GM18508 (cell line): ENCODE data around the gene CEP131.

Experiments used
- ATAC-seq: cut with Tn5 transposase; IDR thresholded peaks from one replicate; pipeline ENCODE4 v1.9.1; 2021; ENCODE audit warnings: moderate number of reproducible peaks; ENCODE audit not compliant: insufficient read depth, unreplicated experiment

CEP131 gene

DNA sequence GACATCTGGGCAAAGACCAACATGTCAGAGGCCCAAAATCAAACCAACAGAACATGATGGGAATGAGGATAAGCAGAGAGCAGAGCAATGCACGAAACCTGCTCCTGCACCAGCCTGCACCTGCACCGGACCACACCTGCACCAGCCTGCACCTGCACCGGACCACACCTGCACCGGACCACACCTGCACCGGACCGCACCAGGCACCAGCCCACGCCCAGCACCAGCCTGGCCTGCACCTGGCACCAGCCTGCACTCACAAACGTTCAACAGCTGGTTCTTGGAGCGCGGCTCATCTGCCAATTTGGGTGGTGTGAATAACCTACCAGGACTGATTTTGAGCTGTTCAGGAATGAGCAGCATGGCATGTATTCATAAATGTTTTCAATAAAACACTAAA is 18.2 kb downstream of the CEP131 start:
- ATAC-seq, result no peak

DNA sequence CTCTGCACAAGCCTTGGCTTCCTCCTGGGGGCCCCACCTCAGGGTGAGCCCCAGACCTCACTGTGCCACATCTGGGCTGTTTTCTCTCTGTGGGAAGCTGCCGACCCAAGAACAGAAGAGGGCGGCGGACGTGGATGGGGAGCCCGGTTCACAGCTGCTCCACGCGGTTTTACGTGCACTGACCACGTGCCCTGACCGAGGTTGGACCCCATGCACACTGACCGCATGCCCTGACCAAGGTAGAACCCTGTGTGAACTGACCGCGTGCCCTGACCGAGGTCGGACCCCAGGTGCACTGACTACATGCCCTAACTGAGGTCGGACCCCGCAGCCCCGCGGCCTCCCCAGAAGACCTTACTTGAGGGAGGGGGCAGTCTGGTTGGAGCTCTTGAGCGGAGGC is 19.6 kb downstream of the CEP131 start:
- no peak for ATAC-seq

DNA sequence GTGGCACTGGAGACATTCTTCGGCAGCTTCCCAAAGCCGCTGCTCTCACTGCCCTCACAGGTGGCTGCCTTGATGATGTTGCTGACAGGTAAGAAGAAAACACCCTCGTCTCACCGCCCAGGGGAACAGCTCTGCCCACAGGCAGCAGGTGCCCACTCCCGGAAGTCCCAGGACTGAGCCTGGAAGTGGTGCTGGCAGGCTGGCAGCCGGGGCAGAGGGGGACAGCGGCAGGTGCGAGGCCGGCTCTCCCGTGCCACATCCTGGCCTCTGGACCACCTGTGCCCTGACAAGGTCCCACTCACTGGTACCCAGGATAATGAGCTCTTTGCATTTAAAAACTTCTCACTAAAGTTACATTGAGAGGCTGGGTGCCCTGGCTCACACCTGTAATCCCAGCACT is 20.4 kb downstream of the CEP131 start:
- ATAC-seq, result no peak

DNA sequence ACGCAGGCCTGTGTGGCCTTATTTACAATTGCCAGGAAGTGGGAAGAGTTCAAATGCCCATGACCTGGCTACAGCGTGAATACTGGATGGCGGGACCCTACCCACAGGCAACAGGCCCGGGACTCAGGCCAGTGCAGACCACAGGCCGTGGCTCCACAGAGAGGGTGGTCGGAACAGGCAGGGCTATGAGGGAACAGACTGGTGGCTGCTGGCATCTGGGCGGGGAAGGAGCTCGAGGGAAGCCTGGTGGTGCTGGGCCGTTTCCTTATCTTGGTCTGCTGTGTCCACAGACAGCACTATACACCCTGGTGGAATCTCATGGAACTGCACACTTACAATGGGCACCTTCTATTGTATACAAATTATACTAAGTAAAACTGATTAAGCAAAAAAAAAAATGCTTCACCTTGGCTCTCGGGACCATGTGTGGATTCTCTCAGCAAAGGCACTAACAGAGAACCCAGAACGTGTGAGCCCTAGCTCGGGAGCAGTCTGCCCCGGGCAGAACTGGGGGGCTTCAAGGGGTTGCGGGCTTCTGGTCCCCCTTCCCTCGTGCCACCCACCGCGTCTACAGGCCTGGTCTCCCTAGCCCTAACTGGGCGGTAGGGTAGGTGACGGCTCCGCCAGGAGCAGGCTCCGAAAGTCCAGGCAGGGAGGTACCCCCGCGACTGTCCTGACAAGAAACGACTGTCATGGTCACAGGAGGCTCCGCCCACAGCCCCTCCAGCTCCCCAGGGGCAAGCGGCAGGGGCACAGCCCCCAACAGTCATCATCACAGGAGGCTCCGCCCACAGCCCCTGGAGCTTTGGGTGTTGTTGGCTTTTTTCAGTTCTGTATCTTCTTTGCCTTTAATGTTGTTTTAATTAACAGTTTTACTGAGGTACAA is 21.8 kb downstream of the CEP131 start:
- ATAC-seq, result no peak

DNA sequence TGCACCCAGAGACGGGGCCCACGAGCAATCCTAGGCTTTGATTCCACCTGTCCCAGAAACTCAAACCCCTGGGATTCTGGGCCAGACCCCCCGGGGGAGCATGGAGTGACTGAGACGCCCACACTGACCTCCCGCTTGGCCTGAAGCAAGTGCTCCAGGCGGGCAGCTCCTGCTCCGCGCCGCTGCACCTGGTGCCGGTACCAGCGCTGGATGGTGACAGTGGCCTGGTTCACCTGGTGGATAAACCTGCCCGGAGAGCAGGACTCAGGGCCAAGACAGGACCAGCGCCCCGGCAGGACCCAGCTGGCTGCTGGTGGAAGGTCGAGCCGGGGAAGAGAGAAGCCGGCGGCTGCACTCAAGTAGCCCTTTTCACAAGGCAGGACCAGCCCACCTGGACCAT is 22.6 kb downstream of the CEP131 start:
- ATAC-seq, result no peak

DNA sequence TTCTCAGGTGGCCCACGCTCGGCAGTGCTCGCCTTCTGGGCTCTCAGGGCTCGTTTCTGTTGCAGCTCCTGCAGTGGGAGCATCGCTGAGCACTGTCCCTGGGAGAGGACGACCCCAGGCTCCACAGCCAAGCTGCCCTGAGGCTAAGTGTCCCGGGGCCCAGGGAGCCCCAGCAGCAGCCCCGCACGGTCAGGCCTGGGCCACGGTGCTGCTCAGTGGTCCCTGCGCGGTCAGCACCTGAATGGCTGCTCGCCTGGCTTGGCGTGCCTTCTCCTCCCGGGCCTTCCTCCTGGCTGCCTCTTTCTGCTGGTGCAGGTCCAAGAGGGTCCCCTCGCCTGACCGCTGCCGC is 23.3 kb downstream of the CEP131 start:
- no peak for ATAC-seq

DNA sequence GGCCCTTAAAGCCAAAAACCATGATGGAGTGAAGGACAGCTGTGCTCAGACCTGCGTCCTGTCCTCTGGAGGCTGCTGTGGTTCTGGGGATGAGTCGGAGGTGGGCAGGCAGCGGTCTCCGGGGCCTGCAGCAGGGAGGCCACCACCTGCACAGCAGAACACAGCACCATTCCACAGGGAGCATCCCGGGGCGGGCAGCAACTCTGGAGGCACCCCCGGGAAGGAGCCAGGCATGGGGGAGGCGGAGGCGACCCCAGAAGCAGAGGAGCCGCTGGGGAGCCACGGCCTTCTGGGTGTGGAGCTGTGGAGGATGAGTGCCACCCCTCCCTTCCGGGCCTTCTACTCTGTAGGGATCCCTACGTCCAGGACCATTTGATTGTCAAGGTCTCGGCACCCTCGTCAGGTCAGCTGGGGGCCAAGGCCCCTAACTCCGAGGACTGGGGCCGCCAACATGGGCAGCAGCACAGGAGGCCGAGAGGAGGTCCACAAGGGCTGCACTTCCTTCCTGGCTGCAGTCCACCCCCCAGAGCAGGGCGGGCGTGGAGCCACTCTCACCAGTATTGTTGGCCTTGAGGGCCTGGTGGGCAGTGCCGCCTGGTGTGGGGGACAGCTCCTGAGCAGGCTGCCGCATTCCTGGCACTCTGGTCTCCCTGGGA is 23.8 kb downstream of the CEP131 start:
- ATAC-seq, result no peak

DNA sequence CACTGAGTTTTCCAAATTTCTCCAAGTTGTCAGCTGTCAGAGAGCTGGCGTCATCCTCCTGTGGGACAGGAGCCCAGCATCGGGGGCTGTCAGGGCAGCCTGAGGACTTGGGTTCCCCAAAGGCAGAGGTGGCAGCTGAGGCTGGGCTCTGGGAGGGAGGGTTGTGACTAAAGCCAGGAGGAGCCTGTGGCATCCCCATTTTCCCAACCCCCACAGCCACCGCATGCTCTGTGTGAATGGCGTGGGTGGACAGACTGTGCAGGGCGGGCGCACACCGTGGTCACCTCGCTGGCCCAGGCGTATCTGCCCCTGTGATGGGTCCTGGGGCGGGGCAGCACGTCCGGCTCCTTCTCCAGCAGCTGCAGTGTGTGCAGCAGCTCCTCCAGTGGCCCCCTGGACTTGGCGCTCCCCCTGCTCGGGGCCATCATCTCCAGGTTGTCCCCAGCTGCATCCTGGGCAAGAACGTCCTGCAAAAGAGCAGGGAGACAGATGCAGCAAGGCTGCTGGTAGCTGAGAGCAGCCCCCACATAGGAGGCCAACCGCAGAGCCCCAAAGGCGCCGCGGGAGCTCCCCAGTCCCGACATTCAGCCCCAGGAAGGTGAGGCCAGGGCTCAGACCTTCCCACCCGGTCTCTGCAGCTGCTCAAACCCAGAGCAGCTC is 24.8 kb downstream of the CEP131 start:
- ATAC-seq, result no peak

DNA sequence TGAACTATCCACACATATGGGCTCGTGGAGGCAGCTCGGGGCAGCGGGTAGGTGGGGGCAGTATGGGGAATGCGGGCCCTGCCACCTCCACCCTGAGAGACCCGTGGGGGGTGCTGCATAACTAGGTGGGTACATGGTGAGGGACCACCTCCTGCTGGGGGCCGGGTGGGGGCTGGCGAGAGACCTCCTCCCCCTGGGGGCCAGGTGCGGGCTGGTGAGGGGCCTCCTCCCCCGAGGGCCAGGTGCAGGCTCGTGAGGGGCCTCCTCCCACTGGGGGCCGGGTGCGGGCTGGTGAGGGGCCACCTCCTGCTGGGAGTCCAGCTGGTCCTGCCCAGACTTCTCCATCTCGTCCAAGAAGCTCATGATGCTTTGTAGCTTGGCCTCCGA is 25.4 kb downstream of the CEP131 start:
- no peak for ATAC-seq

DNA sequence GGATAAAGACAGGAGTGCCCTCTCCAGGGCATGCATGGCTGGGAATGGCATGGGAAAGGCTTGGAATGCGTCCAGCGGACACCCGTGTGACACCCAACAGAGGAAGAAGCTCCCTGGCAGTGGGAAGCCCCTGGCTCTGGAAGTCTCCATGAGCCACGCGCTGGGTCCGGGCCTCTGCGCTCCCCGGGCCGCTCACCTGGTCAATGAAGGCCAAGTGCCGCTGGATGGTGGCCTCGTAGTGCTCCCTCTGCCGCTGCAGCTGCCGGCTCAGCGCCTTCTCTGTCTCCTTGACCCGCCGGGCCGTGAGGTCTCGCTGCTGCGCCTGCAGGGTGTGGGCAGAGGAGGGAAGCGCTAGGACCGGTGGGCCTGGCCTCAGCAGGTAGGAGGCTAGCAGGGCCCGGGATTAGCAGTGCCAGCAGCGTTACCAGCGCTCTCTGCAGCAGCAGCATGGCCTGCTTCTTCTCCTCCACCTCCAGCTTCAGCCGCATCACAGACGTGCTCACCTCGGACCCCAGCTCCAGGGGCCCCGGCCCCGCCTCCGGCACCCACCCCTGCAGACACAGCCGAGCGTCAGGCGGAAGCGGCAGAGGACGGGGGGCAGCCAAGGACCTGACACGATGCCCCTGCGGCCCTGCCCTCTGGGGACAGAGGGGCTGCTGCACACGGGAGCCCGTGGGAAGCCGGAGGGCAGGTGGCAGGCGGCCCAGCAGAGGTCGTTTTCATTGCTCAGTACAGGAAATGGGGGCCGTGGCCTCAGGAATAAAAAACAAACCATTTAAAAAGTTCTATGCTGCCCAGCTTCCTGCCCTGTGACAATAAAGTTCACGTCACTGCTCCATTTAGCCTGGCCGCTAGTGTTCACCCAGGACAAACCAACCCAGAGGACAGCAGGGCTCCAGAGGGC is 26.0 kb downstream of the CEP131 start:
- ATAC-seq, result no peak

DNA sequence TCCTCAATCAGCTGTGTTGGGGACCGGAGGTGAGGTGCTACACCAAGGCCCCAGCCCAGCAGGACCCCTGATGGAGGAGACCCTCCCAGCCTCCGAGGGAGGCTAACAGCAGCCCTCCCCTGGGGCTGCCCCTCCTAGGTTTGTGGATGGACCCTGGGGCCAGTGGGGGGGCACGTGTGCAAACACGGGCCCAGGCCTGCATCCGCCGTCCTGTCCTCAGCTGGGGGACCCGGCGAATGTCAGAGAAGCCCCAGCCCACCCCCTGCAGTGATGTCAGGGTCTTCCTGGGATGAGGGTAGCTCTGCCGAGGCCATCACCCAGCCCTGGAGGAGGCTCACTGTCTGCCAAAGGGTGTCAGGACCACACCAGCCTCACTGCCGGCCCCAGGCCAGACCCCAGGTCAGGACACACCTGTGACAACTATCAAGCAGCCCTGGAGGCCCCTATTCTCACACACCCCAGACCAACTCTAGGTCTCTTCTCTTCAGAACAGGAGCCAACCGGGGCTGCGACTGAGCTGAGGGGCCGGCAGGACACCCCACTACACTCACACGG is 26.7 kb downstream of the CEP131 start:
- no peak for ATAC-seq

DNA sequence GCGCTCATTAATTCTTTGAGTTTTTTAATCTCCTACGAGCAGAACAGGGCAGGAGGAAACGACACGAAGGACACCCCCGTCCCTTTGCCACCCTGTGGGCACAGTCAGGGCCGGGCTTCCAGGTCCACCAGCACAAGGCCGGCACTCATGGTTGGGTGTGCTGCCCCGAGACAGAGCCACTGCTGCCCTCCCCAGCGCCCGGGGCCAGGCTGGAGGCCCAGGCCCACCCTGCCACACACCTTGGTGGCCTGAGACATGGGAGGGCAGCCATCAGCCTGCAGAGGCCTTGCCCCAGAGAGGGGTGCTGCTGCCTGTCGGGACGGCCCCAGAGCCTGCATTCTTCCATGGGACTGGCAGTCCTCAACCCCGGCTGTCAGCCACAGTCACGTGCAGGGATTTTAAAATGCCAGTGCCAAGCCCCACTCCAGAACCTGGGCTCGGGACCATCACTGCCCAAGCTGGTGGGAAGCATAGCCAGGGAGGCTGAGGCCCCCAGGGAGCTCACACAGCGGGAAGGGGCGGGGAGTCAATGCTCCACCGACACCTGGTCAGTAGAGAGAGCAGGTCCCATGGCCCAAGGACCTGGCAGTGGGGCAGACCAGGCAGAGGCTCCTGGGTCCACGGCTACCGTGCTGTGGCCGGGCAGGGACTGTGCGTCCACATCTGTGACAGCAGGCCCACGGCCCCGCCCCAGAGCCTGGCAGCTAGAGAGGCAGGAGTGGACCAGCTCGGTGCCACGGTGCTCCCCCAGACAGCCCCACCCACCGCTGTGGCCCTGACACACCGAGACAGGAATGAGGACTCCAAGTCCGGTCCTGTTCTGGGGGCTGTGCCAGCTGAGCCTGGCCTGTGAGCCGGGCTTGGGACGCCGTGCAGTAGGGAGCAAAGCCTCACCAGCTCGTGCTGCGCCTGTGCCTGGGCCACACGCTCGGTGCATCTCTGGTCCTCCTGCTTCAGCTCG is 27.5 kb downstream of the CEP131 start:
- ATAC-seq, result no peak

DNA sequence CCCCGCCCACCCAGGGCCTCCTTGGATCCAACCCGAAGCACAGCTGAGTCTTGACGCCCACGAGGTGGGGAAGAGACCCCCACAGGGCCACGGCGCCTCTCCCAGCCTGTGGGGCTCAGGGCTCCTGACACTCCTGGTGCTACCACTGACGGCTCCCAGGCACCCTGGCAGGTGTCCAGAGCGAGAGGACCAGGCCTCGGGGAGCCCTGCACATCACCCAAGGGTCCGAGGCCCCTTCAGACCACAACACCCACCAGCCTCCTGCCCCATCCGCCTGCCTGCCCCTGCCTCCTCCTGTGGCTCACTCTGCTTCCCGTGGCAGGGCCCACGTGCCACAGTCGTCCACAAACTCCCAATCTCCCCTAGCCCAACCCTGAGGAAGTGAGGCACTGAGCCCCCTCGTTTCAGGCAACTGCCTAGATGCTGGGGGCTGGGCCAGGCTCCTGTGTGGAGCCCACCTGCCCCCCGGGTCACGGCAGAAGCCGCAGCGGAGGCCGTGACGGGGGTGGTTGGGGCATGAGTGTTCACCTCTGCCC is 28.5 kb downstream of the CEP131 start:
- ATAC-seq, result no peak

DNA sequence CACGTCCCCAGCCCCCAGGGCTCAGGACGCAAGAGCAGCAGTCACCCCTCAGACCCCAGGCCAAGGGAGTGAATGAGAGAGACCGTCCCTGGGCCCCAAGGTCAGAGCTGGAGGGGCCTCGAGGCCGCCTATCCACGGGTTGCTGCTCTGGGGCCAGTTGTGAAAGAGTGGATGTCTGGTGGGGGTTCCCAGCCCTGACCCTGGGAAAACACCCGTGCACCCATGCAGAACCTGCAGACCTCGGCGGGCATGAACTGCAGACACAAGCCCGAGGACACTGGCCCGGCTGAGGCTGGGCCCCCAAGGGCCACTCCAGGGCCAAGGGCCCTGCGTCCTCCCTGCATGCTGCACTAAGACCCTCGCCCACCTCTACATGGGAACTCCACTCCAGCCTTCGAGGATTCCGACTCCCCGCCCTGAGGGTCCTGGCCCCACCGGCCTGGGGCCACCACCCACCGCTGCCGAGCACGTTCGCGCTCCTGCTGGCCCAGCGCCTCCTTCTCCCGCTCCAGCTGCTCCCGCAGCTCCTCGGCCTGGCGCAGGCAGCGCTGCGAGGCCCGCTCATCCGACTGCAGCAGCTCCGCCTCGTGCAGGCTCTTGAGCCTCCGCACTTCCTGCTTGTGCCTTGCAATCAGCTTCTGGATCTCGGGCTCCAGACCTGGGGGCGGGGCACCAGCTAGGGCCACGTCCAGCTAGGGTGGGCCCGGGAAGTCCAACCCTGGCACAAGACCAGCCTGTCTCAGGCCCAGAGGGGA is 29.1 kb downstream of the CEP131 start:
- ATAC-seq, result no peak

DNA sequence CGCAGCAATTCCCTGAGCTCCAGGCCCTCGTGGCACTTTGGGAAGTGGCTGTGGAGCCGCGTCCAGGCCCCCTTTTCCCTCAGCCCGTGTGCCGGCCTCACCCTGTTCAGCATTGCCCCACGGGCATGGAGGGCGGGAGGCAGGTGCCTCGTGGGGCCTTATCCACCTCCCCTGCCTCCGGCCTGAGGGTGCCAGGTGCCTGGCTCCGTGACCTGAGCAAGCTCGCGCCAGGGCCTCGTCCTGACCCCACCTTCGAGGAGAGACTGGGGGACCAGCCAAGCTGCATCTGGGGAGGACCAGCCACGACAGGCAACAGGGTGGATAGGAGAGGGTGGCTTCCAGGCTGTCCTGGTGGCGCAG is 29.7 kb downstream of the CEP131 start:
- ATAC-seq, result no peak

DNA sequence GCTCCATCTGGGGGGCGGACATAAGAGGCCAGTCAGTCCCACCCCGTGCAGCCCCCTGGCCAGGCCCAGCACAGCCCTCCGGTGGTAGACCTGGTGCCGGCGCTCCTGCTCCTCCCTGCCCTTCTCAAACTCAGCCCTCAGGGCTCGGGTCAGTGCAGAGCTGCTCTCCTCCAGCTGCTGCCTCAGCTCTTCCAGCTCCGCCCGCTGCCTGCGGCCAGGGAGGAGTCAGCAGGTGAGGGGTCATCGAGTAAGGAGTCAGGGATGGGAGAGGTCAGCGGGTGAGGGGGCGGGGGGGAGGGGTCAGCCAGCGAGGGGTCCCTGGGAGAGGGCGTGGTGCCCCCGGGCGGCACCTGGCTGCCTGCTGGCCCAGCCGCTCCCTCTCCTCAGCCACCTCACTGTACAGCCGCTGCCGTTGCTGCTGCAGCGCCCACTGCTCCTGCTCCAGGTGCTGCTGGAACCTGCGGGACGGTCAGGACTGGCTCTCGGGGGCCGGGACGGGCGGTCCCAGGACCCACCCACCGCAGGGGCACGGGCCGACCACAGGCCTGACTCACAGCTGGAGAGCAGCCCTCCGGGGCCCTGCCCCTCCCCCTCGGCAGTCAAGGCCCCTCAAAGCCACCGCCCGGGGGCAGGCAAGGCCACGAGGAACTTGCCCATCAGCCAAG is 30.2 kb downstream of the CEP131 start:
- no peak for ATAC-seq

DNA sequence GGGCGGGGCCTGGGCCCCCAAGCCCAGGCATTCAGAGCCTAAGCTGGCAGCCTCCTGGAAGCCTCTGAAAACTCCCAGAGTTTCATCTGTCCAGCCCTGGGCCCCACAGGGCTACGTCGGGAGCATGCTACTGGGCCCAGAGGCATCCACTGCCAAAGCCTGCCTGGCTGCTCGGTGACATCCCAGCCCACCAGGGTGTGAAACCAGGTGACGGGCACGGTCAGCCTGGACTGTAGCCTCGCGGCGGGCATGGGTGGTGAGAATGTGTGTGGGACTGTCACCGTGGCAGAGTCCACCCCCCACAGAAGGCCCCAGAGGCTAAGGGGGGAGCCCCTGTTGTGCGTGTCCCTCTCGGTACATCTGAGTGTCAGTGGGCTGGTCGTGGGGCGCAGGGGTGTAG is 31.1 kb downstream of the CEP131 start:
- ATAC-seq, result no peak

DNA sequence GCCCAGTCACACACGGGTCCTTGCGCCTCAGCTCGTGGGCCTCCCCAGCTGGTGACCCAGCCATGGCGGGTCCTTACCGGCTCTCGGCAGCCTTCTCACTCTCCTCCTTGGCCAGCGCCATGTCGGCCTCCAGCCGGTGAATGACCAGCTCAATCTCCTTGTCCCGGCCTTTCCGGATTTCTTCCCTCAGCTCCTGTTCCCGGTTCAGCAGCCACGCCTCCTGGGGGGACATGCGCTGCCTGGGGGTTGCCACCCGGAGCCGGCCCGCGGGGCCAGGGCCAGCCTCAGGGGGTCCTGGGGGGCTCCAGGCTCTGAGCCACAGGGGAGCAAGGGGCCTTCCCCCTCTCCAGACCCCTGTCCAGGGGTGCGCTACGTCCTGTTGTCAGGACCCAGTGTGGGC is 31.6 kb downstream of the CEP131 start:
- ATAC-seq, result no peak
